GM18517 (cell line): ENCODE data around the gene TBC1D10A.

Source experiments
- ATAC-seq: cut with Tn5 transposase; IDR thresholded peaks from one replicate; pipeline ENCODE4 v1.9.1; 2021; ENCODE audit warnings: mild to moderate bottlenecking, moderate library complexity; ENCODE audit not compliant: unreplicated experiment

The TBC1D10A gene

GRCh38 chr22:30301995-30302809 is 24.5 kb downstream of the TBC1D10A start:
- ATAC-seq = no peak

- ATAC-seq = no peak
Observed at GRCh38 chr22:30299322-30299721, 27.4 kb downstream of the TBC1D10A start.

GRCh38 chr22:30297991-30298701 is 28.6 kb downstream of the TBC1D10A start:
- no peak for ATAC-seq

- no peak for ATAC-seq
Observed at GRCh38 chr22:30297276-30297990, 29.3 kb downstream of the TBC1D10A start.

GRCh38 chr22:30296833-30297232 is 29.9 kb downstream of the TBC1D10A start:
- ATAC-seq = no peak

GRCh38 chr22:30296324-30296723 is 30.4 kb downstream of the TBC1D10A start:
- ATAC-seq = no peak

- ATAC-seq = no peak
Observed at GRCh38 chr22:30295576-30295975, 31.2 kb downstream of the TBC1D10A start.

- no peak for ATAC-seq
Observed at GRCh38 chr22:30294830-30295229, 31.9 kb downstream of the TBC1D10A start.

- no peak for ATAC-seq
Observed at GRCh38 chr22:30294066-30294465, 32.7 kb downstream of the TBC1D10A start.

GRCh38 chr22:30293026-30293425 is 33.7 kb downstream of the TBC1D10A start:
- ATAC-seq = no peak

- ATAC-seq = no peak
Observed at GRCh38 chr22:30292069-30292970, 34.4 kb downstream of the TBC1D10A start.

- ATAC-seq = no peak
Observed at GRCh38 chr22:30291058-30291892, 35.5 kb downstream of the TBC1D10A start.

GRCh38 chr22:30290342-30291057 is 36.2 kb downstream of the TBC1D10A start:
- ATAC-seq = no peak

GRCh38 chr22:30289980-30290313 is 36.8 kb downstream of the TBC1D10A start:
- no peak for ATAC-seq

GRCh38 chr22:30289141-30289979 is 37.4 kb downstream of the TBC1D10A start, which contains the start of gene CASTOR1:
CASTOR1 (minus strand) TSS chr22:30289505; CDS start chr22:30289497, 8 bp downstream.
- no peak for ATAC-seq

- ATAC-seq = no peak
Observed at GRCh38 chr22:30288419-30289140, 38.2 kb downstream of the TBC1D10A start.

- ATAC-seq = no peak
Observed at GRCh38 chr22:30287648-30288418, 38.9 kb downstream of the TBC1D10A start.
